GOT3 (cell line): ENCODE data around the gene LRP6.

Source experiments
- DNase-seq: peaks from one replicate; lab custom pipeline; 2025; ENCODE audit warnings: mixed read lengths; lab: John Stamatoyannopoulos, UW

The LRP6 gene

DNA sequence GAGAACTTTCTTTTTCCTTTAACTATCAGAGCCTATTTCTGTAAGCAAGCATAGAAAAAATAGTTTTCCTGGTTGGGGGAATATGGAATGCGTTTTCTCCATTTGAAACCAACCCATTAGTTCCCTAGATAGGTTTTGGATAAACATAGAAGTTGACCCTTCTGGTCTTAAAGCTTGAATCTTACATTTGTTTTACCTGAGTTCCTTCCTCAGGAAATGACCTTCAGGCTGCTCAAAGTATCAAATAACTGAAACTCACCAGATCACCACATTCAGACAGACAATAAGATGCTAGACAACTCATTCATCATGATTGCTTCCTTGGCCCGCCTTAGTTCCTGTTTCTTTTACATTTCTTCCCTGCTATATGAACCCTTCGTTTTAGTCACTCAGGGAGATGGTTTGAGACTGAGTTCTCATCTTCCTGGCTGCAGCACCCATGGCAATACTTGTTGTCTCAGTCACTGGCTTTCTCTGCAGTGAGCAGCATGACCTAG, 52.2 kb downstream of the LRP6 start:
- DNase-seq: no peak

DNA sequence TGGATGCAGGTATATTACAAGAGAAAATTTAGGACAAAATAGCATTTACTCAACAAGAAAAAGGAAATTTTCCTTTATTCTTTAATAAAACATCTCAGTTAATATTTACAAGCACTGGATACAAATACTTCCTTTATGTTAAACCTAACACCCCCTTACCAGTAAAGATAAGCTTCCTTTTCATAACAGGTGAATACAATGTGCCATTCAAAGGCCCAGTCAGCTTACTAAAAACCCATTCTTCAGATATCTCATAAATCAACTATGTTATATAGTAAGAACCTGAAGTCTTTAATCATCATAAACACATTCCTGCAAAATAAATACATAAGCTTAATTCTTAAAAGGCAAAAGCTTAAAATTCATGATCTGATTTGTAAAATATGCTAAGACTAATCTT, 52.6 kb downstream of the LRP6 start:
- DNase-seq: no peak

DNA sequence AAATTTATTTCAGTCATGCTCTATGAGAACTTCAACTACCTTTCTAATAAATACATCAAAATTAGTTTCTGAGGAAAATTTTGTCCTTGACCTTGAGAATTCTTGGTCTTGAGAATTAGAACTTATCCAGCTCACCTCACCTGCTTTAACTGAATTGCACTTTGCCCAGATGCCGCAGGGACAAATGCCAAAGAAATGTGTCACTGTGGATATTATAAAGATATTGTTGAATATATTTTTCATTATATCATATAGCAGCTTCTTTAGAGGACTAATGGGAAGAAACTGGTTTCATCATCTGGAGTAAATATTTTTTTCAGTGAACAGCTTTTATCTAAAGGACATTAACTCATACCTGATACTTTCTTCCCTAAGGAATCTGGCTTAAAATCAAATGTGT, 54.1 kb downstream of the LRP6 start:
- DNase-seq: no peak

DNA sequence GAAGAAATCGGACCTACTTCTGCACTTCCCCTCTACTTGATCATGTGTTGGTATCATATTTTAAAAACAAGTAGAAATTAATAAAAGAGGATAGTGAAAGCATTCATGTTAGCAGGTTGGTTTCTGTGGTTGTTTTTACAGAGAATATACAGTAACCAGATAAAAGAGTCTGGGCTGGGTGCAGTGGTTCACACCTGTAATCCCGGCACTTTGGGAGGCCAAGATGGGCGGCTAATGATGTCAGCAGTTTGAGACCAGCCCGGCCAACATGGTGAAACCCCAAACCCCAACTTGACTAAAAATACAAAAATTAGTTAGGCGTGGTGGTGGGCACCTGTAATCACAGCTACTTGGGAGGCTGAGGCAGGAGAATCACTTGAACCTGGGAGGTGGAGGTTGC, 55.9 kb downstream of the LRP6 start:
- DNase-seq: no peak

DNA sequence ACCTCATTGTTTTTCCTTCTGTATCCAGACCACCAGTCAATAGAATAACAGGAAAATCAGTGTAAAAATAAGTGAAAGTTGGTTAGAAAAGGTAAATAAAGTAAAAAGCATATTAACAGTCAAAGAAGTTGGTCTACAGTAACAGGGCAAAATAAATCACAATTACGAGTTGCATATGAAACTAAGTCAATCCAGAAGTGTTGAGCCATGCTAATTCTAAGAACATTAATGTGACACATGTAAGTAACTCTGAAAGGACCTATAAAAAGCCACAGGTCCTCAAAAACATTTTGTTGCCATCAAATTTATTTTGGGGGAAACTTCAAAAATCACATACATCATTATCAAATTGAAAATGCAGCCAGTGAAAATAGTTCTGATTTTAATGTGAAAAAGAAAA, 56.4 kb downstream of the LRP6 start:
- DNase-seq: no peak

DNA sequence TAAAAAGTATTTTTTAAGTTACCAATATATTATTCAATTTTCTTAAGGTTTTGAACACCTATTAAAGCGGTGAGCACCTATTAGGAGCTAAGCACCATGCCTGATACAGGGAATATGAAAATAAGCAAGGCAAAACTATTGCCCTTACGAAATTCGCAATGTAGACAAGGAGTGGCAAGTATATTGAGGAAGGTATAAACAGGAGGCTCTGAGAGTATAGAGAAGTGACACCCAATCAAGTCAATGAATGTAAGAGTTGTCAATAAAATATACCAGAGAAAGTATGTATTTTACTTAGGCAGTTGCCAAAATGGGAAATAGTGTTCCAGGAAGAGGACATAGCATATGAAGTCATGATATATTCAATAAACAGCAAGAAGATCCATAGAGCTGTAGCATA, 57.2 kb downstream of the LRP6 start:
- no peak for DNase-seq

DNA sequence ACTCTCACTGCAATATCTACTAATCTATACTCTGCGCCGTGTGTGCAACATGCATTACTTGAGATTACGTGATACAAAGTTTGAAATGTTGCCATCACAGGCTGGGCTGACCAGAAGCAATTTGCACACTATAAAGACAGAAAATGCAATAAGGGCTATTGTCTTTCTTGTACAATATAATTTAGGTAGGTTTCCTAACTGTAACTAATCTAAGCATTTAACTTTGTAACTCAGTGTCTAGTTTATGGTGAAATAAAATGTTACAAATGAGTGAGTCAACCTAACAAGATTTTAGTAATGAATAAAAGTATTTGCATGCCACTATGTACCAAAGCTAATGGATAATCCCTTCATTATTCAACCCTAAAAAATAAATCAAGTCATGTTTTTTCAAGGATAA, 57.8 kb downstream of the LRP6 start:
- DNase-seq: no peak

DNA sequence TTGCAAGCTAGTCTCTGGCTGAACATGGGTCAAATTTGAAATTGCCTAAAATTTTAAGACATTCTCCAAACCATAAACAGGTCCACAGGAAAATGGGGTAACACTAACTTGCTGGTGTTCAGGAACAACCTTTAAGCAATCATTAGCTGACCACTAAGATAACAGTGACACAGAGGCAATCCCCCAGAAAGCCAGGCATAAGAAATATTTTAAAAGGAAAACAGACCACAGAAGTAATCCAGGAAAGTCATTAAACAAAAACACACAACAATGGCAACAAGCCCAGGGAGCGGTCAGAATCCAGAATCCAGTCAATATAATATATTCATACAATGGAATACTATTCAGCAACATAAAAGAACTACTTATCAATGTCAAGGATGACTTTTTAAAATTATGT, 59.1 kb downstream of the LRP6 start:
- no peak for DNase-seq

DNA sequence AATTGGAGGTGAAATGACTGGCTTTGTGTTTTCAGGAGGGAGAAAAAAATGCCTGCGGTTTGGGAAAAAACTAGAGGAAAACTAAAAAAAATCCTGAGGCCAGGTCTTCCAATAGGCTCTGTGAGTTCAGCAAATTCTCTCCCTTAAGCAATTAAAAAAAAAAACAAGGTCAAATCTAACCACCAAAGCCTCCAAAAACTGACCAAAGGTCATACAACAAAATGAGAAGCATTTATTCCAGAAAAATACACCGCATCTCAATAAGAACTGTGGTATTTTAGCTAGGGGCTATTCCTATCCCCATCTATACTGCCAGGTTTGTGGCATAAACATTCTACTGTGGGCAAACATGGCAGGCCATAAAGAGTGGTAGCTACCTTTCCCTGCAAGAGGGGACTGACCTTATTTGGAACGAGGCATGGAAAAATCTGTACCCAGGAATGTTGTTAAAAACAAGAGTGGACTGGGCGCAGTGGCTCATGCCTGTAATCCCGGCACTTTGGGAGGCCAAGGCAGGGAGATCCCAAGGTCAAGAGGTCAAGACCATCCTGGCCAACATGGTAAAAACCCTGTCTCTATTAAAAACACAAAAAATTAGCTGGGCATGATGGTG, 60.0 kb downstream of the LRP6 start:
- no peak for DNase-seq

DNA sequence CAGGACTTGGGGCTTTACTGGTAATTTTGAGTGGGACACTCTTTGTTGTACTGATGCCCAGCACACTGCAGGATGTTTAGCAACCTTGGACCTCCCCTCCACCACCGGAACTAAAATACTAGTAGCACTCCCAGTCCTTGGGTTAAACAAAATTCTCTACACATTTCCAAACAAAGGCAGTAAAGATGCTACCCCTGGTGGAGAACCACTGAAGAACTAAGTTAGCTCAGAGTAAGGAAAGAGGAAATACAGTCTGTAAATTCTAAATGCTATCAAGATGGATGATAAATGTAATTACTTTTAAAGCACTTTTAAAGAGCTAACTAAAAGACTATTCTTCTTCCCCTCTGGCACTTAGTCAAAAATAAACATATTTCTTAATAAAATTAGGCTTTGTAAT, 64.1 kb downstream of the LRP6 start:
- no peak for DNase-seq

DNA sequence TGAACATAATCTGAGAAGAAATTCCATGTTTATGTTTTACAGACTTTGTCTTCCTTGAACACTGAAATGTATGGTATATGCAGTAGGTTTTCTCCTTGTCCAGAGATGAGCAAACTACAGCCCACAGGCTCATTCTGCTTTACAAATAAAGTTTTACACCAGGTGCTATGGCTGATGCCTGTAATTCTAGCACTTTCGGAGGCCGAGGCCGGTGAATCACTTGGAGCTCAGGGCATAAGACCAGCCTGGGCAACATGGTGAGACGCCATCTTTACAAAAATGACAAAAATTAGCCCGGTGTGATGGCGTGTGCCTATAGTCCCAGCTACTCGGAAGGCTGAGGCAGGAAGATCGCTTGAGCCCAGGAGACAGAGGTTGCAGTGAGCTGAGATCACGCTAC, 64.7 kb downstream of the LRP6 start:
- DNase-seq: no peak

DNA sequence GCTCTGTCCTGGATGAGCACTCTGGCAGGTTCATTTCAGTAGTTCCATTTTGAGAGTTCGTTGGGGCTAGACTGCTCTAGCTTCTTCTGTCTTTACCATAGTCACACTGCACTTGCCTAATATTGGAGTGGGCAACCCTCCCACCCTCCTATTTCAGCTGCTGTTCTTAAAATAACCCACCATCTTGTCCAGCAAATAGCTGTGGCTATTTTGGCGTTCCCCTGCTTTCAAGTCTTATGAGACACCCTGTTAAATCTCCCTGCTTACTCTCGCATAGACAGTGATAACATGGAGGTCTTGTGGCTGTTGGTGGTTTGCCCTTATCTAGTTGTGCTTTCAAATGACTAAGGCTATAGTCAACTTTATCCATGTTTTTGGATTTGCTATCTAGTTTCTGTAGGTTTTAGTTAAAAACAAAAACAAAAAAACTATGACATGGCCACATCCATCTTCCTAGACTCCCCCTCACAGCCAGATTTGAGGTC, 65.5 kb downstream of the LRP6 start:
- no peak for DNase-seq

DNA sequence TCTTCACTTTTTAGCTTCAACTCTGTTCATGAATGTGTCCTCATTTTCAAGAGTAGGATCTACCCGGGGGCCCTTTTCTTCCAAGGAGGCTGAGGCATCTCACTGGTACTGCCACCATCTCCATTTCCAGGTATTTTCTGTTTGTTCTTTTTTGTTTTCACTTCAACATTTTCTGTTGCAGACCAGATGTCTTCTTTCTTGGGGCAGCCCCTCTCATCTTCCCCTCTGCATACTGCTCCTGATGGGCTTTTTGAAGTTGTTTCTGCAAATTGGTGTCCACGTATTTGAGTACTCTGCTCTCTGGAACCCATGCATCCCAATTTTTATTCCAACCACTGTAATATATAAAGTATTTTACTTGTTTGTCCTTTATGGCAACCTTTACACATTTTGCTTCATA, 66.5 kb downstream of the LRP6 start:
- DNase-seq: no peak

DNA sequence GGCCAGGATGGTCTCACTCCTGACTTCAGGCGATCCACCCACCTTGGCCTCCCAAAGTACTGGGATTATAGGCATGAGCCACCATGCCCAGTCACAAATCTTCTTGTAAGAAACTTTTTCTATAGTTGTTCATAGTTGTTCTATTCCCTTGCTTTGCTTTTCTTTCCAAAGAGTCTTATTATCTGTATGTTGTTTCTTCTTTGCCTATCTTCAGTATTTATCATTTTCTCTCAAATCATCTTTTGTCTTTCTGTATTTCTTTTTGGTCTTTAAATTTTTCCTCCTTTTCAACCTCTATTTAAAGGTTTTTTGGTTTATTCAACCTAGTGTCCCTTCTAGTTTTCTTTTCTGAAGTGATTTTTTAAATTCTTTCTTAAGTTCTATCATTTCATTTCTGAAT, 68.7 kb downstream of the LRP6 start:
- no peak for DNase-seq

DNA sequence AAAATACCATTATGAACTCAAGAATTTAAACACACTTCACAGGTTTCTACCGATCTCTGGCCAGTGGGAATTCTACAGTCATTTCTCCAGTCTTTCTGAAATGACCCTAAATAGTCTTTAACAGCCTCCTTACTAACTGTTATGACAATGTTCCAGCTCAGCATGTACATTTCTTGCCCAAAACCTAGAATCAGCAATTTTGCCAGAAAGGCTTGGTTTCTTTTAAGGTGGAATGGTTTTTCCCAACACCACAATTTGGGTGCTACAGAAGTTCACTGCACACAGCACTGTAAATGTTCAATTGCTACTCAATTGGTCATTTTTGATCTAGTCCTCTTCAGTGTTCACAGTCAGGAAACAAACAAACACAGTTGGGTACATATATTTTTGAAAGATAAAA, 69.7 kb downstream of the LRP6 start:
- DNase-seq: no peak

DNA sequence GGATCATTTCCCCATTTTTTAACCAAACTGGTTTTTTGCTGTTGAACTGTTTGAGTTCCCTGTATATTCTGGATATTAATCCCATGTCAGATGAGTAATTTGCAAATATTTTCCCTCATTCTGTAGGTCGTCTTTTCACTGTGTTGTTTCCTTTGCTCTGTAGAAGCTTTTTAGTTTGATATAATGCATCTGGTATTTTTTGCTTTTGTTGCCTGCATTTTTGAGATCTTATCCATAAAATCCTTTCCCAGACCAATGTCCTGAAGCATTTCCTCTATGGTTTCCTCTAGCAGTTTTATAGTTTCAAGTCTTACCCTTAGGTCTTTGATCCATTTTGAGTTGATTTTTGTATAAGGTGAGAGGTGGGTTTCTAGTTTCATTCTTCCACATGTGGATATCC, 71.3 kb downstream of the LRP6 start:
- no peak for DNase-seq

DNA sequence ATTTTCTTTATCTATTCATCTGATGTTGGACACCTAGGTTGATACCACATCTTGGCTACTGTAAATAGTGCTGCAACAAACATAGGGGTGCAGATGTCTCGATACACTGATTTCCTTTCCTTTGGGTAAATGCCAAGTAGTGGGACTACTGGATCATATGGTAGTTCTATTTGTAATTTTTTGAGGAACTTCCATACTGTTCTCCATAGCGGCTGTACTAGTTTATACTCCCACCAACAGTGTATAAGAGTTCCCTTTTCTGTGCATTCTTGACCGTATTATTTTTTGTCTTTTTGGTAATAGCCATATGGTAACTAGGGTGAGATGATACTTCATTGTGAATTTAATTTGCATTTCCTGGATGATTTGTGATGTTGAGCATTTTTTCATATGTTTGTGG, 71.8 kb downstream of the LRP6 start:
- DNase-seq: no peak

DNA sequence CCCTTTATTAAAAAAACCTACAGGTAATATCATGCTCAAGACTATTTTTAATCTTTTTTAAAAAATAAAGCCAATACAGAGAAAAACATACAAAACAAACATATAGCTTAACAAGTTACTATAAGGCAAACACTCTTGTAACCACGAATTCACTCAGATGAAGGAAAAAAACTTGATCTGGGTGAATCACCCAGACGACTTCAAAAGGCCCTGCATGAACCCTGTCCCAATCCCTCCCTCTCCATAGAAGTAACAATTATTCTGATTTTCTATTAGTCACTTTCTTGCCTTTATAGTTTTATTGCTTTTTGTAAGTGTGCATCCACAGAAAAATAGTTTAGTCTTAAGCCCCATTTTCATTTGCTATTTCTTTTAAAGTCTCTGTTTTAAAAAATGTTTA, 72.6 kb downstream of the LRP6 start:
- DNase-seq: no peak

DNA sequence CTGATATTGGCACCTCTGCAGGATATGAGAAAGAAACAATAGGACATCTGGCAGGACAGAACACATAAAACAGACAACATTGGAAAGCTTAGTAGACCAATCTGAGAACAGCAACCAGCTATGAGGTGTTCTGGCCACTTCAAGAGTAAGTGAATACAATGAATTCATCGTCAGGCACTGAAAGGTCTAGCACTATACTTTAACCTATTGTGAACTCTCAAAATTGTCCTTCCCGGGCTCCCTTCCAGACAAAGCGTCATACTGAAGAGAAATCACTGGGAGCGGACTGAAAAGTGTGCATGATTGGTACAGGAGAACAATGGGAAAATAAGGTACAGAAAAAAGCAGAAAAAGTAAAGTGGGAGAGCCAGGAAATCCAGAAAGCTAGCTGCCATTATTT, 75.8 kb downstream of the LRP6 start:
- no peak for DNase-seq

DNA sequence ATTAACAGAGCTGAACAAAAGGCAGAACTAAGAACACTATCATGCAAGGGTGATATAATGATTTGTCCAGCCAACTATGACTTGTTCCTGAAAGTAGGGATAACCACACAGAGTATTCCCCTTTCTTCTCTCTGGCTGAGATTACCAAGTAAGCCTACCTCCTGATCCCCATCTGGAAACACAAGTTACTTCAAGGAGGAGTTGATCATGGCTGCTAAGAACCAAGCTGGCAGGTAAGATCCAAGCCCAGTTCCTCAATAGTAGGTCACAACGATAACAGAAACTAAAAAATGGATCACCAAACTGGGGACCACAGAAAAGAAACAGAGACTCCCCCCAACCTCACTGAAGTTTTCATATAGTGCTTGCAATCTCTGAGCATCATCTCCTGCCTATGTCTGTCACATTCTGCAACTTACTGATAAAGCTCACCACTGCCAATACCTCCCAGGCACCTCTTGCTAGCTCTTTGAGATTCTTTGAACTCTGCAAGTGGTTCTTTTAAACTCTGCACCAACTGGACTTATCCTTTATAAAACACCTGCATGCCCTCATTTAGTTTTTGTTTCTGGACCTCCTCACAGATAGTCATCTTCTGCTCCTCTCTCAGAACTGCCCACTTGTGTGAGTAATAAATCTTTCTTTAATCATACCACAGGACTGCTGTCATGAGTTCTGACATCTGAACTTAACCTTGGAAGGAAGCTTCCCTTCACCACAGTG, 76.6 kb downstream of the LRP6 start:
- no peak for DNase-seq

DNA sequence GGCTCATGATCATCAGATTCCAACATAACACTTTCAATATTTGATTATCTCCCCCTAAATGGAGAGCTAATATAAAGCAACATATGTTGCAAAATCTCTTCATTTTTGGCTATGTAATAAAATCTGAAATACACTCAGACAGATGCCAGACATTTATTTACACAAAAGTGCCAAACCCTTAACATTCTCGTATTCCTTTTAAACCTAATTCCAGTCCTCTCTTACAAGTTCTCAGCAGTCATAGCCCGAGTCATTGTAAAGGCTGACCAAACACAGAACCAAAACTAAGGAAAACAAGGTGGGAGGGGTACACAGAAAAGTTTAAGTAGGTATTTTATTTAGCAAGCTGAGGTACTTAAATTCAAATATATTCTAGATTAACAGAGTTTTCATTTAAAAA, 81.4 kb downstream of the LRP6 start:
- DNase-seq: no peak

DNA sequence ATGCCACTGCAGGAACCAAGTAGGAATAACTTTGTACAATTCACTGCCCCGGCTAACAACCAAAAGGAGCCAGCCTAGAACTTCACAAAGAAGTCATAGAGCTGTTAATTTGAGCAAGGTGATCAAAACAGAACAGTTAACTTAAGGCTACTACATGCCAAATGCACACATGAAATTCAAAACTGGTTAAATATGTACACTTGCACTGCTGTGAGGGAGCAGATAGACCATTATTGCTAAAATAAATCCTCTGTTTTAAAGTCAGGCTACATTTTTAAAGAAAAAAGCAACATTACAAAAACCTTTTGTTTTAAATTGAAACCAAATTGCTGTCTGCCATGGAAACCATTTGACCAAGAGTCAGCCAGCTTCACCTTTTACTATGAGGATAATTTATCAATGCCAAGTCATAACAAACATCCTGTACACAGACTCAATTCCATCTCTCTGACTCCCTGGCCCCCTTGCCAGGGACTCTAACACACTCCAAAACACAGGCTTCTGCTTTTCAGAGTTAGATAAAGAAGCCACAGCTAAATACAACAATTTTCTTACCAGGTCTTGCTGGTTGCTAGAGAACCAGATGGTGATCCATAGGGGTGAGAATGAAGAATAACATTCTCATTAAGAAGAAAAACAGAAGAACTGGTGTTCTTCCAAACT, 84.0 kb downstream of the LRP6 start:
- no peak for DNase-seq

DNA sequence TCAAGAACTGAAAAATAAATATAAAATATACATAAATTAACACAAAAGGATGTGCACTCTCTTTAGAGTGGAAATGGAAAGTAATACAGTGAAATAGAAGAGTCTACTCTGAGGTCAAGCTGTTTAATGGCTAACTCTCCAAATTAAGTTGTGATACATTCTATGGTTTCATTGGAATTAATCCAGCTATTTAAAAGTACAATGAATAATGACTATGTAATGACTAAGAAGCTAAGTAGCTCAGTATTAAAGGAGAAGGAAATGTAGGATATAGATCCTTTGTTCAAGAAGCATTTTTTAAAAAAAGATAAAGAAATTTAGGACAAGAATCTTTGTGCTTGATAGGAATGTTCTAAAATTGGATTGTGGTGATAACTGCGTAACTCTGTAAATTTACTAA, 85.3 kb downstream of the LRP6 start:
- no peak for DNase-seq
